K562 (cell line): ENCODE results near the gene SCN2B. TPM values are rescaled to one million over a fixed set of nuclear protein-coding genes. Genes with fewer than 3 reads are reported as not detected.

Experiments
- ATAC-seq: fragments of 200-7000 bp; cut with Tn5 transposase; 3 replicates; pipeline ENCODE4 v1.9.1; 2020; ENCODE audit warnings: moderate library complexity
- BruUV-seq: library from RNA; stranded (reverse); fragments of 400-500 nt; replicated peaks from 2 replicates; lab custom pipeline; 2021; lab: Mats Ljungman, UMichigan
- CTCF ChIA-PET: fragments of 300-600 bp; formaldehyde crosslinking; extraction: SDS; loops from one replicate; lab custom pipeline; 2021; ENCODE audit warnings: low intra/inter-chr PET ratio; lab: Yijun Ruan, JAX
- POLR2A ChIA-PET: fragments of 300-600, 350-650 bp; sonication (Branson Sonifier 250); formaldehyde crosslinking; extraction: SDS; loops from one replicate; lab custom pipeline; 2021; ENCODE audit warnings: antibody characterized with exemption, inconsistent platforms; lab: Yijun Ruan, JAX
- DNase-seq, 4 experiments: peaks; one replicate each; pipeline versions ENCODE4 v3.0.0 to v3.0.0-alpha.2; 2011 to 2018; ENCODE audit warnings: low spot score in 3 of 4, mixed read lengths in 3 of 4; ENCODE audit errors: extremely low read depth in 1 of 4
- FAIRE-seq: peaks from 2 replicates; lab custom pipeline; 2011; peaks lifted over from hg19 to GRCh38; lab: Jason Lieb, UNC
- H2AFZ ChIP-seq: 2 replicates; pipeline ENCODE4 v1.6.0; 2011; ENCODE audit warnings: low read depth, low read length, control low read depth, inconsistent platforms
- H3K27ac ChIP-seq: fragments of 200-600 bp; 3 replicates; pipeline ENCODE4 v1.8.0; 2011; ENCODE audit warnings: low read depth, mild to moderate bottlenecking, control low read depth, inconsistent platforms, low read length, moderate library complexity, mixed read lengths; ENCODE audit errors: extremely low read depth
- H3K27me3 ChIP-seq, 2 experiments: fragments of 300-600 bp in 1 of 2; 2 replicates in 1 of 2; 3 replicates in 1 of 2; pipeline versions ENCODE4 v1.6.0 to v1.8.0; 2011; ENCODE audit warnings: inconsistent platforms in 2 of 2, low read length in 2 of 2, mild to moderate bottlenecking in 1 of 2, mixed read lengths in 1 of 2, moderate library complexity in 1 of 2; ENCODE audit not compliant: control insufficient read depth in 2 of 2, insufficient read depth in 2 of 2
- H3K36me3 ChIP-seq: fragments of 300-600 bp; 3 replicates; pipeline ENCODE4 v1.8.0; 2011; ENCODE audit warnings: mild to moderate bottlenecking, low read length, inconsistent platforms; ENCODE audit not compliant: control insufficient read depth, insufficient read depth
- H3K4me1 ChIP-seq, 2 experiments: fragments of 200-600 bp in 1 of 2; replicated peaks in 1 of 2; 2 replicates in 1 of 2; 3 replicates in 1 of 2; pipeline versions ENCODE4 v1.5.1 to v1.8.0; 2011; ENCODE audit warnings: inconsistent platforms in 2 of 2, low read length in 2 of 2, mild to moderate bottlenecking in 1 of 2, mixed read lengths in 1 of 2, moderate library complexity in 1 of 2; ENCODE audit not compliant: control insufficient read depth in 2 of 2, insufficient read depth in 2 of 2
- H3K4me2 ChIP-seq: 2 replicates; pipeline ENCODE4 v1.6.1; 2011; ENCODE audit warnings: low read length, control low read depth, inconsistent platforms, mixed read lengths; ENCODE audit not compliant: insufficient read depth
- H3K4me3 ChIP-seq: fragments of 200-600 bp; sonication (generic), shearing (Covaris generic); 2 replicates; pipeline ENCODE4 v1.5.1; 2016; ENCODE audit warnings: control low read depth, inconsistent platforms
- H3K79me2 ChIP-seq: fragments of 200-600 bp; 3 replicates; pipeline ENCODE4 v1.8.0; 2011; ENCODE audit warnings: low read length, inconsistent platforms; ENCODE audit not compliant: control insufficient read depth, insufficient read depth
- H3K9ac ChIP-seq, 2 experiments: 2 replicates each; pipeline versions ENCODE4 v1.6.0 to v1.6.1; 2011; ENCODE audit warnings: low read depth in 2 of 2, low read length in 2 of 2, control low read depth in 1 of 2, inconsistent platforms in 1 of 2, mild to moderate bottlenecking in 1 of 2, mixed read lengths in 1 of 2; ENCODE audit not compliant: insufficient read depth in 1 of 2
- H3K9me1 ChIP-seq: one replicate; pipeline ENCODE4 v1.6.0; 2011; ENCODE audit warnings: inconsistent platforms, mild to moderate bottlenecking, low read length, moderate library complexity; ENCODE audit not compliant: control insufficient read depth, insufficient read depth
- H3K9me3 ChIP-seq: replicated peaks from 2 replicates; pipeline ENCODE4 v1.5.1; 2011; ENCODE audit warnings: low read depth, low read length, inconsistent platforms; ENCODE audit not compliant: control insufficient read depth, insufficient read depth
- H4K20me1 ChIP-seq: replicated peaks from 2 replicates; pipeline ENCODE4 v1.6.1; 2011; ENCODE audit warnings: low read length, inconsistent platforms, mixed read lengths; ENCODE audit not compliant: control insufficient read depth, insufficient read depth
- FOXA3 ChIP-seq, 2 experiments: fragments of 450-650 bp in 1 of 2; sonication (generic) in 1 of 2; formaldehyde crosslinking; IDR thresholded peaks in 1 of 2; conservative IDR thresholded peaks in 1 of 2; 2 replicates each; pipeline versions ENCODE4 v1.4.0 to v1.8.0; 2020 to 2022; ENCODE audit warnings: mild to moderate bottlenecking in 2 of 2, missing genetic modification reagents in 1 of 2
- NR2C2 ChIP-seq, 2 experiments: fragments of 200-800 bp in 1 of 2; sonication (Bioruptor generic) in 1 of 2; sonication (generic) in 1 of 2; formaldehyde crosslinking in 1 of 2; IDR thresholded peaks; 2 replicates each; pipeline versions ENCODE4 v1.6.1 to v1.8.0; 2016 to 2022; ENCODE audit warnings: mild to moderate bottlenecking in 1 of 2, missing compliant biosample characterization in 1 of 2, missing genetic modification characterization in 1 of 2, missing genetic modification reagents in 1 of 2
- WGBS: fragments of 100-300 bp; shearing (Covaris generic); methylation state at CpG from one replicate; pipeline ENCODE4 v1.1.6; 2016; ENCODE audit warnings: low coverage, mixed read lengths; ENCODE audit not compliant: insufficient coverage; ENCODE audit errors: missing lambda C conversion rate; 5-methylcytosine and 5-hydroxymethylcytosine counted together
- in situ Hi-C: fragments of 300-500 bp; cut with MboI; formaldehyde crosslinking; loops from 4 replicates; pipeline ENCODE4 v1.15.0; 2018; ENCODE audit warnings: inconsistent platforms, mixed read lengths
- intact Hi-C: fragments of 100-400 bp; cut with micrococcal nuclease; formaldehyde crosslinking; loops from 2 replicates; pipeline ENCODE4 v1.14.2; 2022
- polyA plus RNA-seq, 8 experiments: library from polyadenylated mRNA; depleted of rRNA in 4 of 8; stranded (reverse) in 5 of 8; unstranded in 3 of 8; fragments of >200 nt; fragmentation: Nextera tagmentation in 2 of 8; fragmentation: Illumina TruSeq in 1 of 8; extraction: Ambion mirVana in 2 of 8; extraction: Trizol in 1 of 8; gene quantifications; 2 replicates each; pipeline versions ENCODE4 v1.2.1 to v1.2.3, GENCODE V29; 2011 to 2014; ENCODE audit warnings: inconsistent platforms in 1 of 8, missing spikeins in 1 of 8
- total RNA-seq, 7 experiments: library from RNA; depleted of rRNA in 6 of 7; stranded (reverse); fragments of >200 nt in 6 of 7; fragmentation: Illumina TruSeq in 2 of 7; extraction: Trizol in 2 of 7; gene quantifications; 2 replicates each; pipeline versions ENCODE4 v1.2.1 to v1.2.3, GENCODE V29; 2011 to 2021; ENCODE audit warnings: low replicate concordance in 1 of 7
- TF ChIP-seq, protein P1 (sequence below): sonication (generic); IDR thresholded peaks from 2 replicates; pipeline ENCODE4 v1.6.1; 2016

SCN2B gene
- total and polyA plus RNA-seq, 9 of the 15 experiments (the other 6 are each of a cell fraction or from before 2014, with no cell fraction given) = not detected

DNA sequence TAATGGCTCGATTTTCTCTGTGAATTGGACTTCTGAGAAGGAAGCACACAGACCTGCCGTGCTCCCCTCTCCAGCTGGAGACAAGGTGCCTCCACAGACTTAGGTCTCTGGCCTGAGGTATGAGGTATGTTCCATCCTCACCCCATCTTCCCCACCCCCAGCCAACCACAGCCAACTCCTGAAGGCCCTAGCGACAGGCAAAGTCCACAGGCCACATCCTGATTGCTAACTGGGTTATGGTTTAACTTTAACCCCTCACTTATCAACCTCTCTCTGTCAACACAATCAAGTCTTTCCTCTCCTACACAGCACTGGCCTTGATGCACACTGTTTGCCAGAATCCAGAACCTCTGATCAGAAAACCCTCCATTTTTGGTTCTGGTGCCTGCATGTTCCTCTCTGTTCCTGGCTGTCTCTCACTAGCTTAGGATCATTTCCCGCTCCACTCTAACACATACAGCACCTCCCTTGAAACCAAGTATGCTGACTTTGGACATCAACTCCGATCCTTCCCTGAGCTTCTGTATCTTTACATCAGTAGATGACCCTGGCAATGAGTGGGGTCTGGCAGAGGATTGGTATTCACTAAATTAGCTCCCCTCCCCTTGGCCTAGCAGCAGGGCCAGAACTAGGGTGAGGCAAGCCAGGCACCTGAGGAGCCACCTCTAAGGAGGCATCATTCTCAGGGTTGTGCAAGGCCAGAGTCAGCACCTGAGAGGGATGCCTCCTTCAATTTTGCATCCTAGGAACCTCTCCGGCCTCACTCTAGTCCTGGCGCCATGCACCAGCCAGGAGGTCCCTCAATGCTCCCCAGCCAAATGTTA is 26.4 kb upstream of the SCN2B start:
- CTCF ChIA-PET = no interaction called here
- H3K27me3 ChIP-seq = peaks cover 0 to 23% of the 10 kb centered on the region in 2 experiments; a peak in 3 of 5 replicates
- 9% methylated on average over 7 of the region's 7 CpGs for WGBS
- no peaks in the 10 kb centered on the region for H3K9me1 ChIP-seq
- H3K9ac ChIP-seq = no peak overlapping the region
- intact Hi-C loops = loop anchor here (5.0 kb wide), 1 partner anchor 54 kb away; no protein-coding TSS in a partner anchor
- no peak for ATAC-seq
- no peaks in the 10 kb centered on the region for H4K20me1 ChIP-seq
- H3K4me3 ChIP-seq = no peak overlapping the region
- no peak overlapping the region for H3K4me2 ChIP-seq
- POLR2A ChIA-PET = interaction anchor here (1.3 kb wide), 1 partner anchor 9 kb away, joined by 3 read pairs; no protein-coding TSS in a partner anchor
- H3K79me2 ChIP-seq = no peaks in the 10 kb centered on the region
- no peak overlapping the region for H2AFZ ChIP-seq
- TF ChIP-seq, protein P1, sequence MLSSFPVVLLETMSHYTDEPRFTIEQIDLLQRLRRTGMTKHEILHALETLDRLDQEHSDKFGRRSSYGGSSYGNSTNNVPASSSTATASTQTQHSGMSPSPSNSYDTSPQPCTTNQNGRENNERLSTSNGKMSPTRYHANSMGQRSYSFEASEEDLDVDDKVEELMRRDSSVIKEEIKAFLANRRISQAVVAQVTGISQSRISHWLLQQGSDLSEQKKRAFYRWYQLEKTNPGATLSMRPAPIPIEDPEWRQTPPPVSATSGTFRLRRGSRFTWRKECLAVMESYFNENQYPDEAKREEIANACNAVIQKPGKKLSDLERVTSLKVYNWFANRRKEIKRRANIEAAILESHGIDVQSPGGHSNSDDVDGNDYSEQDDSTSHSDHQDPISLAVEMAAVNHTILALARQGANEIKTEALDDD = peak; percentile 78
- no peak for TF ChIP-seq NR2C2 (CRISPR knock-in tag; IDR thresholded peaks at IDR 0.05)
- TF ChIP-seq NR2C2 (tag; IDR thresholded peaks at IDR 0.05) = peak; percentile 49; the same call in 1 of the 2 replicates
- TF ChIP-seq FOXA3 (CRISPR knock-in tag; conservative IDR thresholded peaks at IDR 0.05 in 1 of 2, IDR thresholded peaks at IDR 0.05 in 1 of 2) = no peak
- TF ChIP-seq, all 486 proteins: peak for 2
- BruUV-seq = no TSS peak
- DNase-seq (no peak), FAIRE-seq (no peak)
- in situ Hi-C loops = no loop called here
- H3K36me3 ChIP-seq = no peaks in the 10 kb centered on the region
- no peaks in the 10 kb centered on the region for H3K9me3 ChIP-seq
- H3K27ac ChIP-seq = no peak overlapping the region
- H3K4me1 ChIP-seq = 0 out of 5 replicates have a peak, but pooled peaks cover 0 to 3% of the 10 kb centered on the region in 2 experiments
